GM03348 (cell line): ENCODE results near the gene HOXB8.

ENCODE experiments used
- DNase-seq: peaks from one replicate; pipeline ENCODE4 v3.0.0; 2012; ENCODE audit warnings: low spot score

The HOXB8 gene

DNA sequence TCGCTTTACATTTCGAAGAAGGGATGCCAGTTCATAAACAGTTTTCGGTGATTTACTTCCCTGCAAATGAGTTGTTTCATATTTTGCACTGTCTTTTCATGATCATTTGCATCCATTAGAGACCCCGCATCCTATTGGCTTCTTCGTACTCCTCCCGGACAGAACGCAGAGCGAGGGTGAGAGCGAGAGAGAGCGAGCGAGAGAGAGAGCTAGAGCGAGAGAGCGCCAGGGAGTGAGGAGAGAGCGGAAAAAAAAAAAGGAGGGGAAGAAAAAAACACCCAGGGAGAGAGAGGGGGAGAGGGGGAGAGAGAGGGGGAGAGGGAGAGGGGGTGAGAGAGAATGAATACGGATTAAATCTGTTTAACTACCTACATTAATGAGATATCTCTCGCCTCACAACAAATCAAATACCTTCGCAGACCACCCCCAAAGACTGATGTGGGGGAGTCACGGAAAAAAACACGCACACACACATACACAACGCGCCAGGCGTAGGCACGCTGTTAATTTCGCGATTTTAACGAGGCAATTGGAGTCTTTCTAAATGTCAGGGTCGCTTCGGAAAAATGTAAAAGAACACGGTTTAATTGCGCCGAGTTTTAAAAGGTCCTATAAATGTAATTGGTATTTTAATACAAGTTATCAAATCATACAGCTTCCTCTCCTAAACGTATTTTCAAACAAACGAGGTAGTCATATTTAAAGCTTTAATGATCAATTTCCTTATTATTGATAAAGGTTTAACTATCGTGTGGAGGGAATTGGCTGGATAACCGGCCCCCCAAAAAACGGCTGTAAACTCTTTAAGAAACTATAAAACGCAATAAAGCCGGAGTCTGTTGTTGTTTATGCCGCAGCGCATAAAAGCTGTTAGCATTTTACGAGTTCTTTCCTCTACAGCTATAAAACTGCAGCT is at the start of gene HOXB8:
HOXB8 (minus strand) TSS at position 246 of the 916 bp plus-strand sequence. CDS start 588 bp downstream, outside the sequence.
- peak; percentile 44 for DNase-seq

DNA sequence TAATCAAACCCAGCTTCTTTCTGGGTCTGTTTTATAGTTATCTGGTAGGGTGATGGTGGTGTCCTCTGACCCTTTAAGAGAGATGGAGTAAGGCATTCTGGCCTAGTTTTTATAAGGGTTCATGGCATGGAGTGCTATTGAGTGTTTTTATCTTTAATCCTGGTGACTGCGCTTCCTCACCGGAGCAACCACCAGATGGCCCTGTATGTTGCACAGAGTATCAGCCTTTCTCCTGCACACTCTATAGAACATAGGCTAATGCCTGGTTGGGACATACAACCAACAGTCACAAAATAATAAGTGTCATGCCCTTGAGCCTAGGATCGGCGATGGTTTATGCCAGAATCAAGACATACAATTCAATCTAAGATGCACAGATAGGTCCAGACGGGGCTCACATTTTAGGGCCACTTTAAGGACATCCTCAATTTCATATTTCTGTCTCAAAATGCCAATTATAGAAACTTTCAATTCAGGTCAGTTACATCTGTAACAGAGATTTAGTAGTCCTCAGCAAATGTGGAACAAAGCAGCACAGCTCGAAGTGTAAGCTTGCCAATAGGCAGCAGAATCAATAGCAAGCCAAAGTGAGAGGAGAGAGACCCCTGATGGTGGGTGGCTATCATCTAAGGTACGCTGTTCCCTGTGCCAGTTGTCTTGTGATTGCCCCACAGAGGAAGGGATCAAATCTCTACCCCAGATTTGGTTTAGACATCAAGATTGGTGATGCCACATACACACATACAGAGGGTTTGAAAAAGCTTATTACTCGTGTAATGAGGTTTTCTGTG is 48.2 kb upstream of the HOXB8 start:
- no peak for DNase-seq

DNA sequence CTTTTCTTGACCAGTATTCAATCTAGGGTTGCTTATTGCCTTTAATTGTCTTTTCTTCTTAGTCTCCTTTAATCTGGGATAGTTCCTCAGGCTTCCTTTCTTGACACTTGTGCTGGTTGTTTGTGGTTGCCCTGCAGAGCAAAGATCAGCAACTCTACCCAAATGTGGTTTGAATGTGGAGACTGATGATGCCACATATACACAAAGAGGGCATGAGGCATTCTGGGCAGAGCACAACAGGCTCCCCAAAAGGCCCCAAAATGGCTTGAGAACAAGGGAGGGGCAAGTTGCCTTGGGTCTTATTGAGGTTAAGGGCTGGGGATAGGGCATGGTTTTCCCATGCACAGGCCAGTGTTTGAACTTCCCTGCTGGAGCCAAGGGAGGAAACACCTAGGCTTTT is 40.8 kb upstream of the HOXB8 start:
- no peak for DNase-seq

DNA sequence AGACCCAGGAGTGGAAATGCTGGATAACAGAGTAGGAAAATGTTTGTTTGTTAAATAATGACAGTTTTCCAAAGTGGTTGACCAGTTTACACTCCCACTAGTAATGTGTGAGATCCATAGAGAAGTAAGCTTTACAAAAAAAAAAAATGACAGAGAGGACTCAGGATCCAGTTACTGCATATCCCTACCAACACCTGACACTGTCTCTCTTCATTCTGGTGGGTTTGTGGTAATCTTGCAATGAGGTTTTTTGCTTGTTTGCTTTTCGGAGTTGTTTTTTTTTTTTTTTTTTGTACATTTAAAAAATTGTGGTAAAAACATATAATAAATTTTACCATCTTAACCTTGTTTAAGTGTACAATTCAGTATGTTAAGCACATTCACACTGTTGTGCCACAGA is 34.6 kb upstream of the HOXB8 start:
- DNase-seq, result no peak

DNA sequence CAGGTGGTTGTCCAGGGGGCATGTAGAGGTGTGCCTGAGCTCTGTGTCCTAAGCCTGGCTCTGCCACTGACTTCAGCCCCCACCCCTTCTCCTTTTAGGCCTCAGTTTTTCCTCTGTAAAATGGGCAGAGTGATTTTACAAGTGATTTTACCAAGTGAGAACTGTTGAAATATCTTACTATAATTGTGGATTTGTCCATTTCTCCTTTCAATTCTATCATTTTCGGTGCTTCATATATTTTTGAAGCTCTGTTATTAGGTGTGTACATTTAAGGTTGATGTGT is 32.8 kb upstream of the HOXB8 start:
- no peak for DNase-seq

DNA sequence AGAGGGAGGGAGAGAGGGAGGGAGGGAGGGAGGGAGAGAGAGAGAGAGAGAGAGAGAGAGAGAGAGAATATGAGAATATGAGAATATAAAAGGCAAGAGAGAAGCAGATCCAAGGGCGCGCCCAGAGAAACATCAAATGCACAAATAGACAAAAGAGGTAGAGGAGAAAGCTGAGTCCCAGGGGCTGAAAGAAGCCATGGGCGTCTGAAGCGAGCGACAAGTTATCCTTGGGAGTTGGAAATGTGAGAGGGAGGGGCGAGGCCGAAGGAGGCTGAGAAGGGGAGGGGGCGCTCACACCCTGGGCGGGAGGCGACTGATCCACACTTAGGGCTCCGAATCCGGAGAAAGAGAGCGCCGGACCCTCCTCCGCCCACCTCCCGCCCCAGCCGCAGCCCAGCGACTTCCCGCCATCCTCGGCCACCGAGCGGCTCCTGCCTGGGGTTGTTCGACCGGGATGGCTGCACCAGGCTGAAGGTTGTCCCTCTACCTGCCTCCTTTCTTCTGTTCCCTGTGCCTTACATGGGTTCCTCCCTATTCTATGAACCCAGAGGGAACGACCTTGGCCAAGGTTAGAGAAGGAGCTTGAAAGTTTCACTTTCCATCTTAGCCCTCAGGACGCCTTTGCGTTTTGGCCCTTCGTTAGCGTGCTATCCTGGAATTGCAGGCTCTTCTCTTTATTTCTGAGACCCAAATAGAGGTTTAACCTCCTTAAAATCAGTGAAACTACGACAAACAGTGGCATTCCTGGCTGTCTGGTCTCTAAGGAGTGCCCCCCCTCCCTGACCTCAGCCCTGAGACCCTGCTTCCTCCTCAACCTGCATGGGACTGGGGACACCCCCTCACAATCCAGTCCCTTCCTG is 32.2 kb upstream of the HOXB8 start:
- peak; percentile 51 for DNase-seq

DNA sequence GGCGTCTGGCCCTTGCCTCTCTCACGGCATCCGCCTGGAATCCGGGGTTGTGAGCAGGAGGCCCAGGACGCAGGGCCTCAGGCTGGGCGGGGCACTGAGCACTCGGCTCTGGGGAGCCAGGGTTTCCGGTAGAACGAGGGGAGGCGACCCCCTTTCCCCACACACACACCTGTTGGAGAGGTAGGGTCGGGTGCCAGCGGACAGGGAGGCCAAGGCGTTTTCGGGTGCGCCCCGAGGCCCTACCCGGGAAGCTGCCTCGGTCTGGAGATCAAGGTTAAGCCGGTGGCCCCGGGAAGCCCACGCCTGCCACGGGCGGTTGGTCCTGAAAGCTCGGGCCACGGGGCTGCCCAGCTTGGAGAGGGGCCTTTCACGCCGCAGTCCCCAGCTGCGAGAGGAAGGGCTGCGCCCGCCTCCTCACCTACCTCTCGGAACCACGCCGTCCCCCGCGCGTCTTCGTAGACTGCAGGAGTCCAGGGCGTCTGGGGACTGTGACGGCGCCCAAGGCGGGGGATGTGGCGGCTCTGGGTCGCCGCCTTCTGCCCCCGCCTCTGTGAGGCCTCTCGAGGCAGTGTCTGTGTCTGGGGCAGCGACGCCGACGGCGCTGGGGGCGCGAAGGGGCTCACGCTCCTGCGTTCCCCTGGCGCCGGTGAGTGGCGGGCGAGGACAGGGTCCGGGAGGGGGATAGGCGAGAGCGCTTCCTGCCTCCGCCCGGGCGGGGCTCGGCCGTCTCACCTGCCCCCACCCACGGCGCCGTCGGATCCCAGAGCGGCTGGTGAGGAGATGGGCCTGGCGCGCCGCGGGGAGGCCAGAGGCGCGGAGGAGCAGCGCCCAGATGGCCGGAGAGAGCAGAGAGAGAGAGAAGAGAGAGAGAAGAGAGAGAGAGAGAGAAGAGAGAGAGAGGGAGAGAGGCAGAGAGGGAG is 31.4 kb upstream of the HOXB8 start:
- peak; percentile 75 for DNase-seq

DNA sequence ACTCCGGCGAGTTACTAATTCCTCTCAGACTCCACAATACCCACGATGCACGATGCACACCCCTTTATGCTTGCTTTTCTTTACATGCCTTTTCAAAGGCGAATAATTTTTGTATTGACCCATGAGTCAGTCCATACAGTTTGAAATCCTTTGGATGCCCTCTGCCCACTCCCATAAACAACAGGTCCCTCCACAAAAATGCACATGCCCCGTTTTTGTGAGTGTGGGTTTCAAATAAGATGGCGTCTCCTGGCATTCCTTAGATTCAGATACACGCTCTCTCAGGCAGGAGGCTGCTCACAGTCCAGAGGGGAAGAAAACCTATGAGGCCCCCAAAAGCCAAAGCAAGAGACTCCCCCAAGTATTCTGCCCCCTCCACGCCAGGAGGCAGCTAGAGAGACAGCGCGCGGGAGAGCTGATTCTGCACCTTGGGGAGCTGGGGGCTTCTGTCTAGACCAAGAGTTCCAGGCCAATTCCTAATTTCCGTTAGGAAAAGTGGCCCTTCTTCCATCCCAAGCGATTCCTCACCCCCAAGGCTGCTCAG is 30.6 kb upstream of the HOXB8 start:
- no peak for DNase-seq

DNA sequence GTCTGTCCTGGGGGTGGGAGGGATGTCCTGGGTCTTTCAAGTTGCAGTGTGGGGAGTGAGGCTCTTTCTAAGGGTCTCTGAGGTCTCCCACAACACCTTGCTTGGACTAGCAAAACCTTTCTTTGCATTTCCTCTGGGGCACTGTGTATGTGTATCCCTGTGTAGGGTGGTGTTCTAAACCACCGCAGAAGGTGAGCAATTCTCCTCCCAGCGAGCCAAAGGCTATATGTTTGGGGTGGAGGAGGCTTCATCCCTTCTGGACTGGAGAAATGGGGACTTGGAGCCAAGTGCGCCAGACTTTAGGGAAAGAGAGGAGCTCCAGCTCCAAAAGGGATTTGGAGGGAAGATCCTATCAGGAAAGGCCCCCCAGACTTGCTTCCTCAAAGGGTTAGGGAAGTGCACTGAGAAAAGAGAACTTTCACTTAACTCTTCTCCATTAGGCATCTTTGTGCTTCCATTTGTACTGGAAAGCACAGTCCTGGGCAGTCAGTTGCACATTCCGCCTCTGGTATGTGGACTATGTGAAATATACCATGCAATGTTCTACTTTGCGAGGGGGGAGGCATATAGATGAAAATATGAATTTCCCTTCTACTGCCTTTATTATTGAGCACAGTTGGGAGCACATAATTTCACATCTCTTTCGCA is 29.9 kb upstream of the HOXB8 start:
- peak; percentile 11 for DNase-seq

DNA sequence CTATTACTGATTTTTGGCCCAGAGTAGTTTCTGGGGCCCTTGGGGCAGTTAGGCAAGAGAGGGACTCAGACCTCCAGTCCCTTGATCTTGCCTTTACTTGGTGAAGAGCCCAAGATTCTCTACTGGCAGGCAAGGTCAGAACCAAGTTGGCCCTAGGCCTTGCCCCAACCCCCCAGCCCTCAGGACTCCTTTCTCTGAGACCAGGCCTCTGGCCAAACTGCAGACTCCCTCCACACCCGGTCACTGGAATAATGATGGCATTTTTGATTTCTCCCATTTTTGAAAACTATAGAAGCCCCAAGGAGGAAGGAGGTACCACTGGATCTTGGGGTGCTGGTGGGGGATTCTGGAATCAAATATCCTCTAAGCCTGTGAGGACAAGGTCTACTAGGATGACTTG is 29.1 kb upstream of the HOXB8 start:
- peak; percentile 33 for DNase-seq

DNA sequence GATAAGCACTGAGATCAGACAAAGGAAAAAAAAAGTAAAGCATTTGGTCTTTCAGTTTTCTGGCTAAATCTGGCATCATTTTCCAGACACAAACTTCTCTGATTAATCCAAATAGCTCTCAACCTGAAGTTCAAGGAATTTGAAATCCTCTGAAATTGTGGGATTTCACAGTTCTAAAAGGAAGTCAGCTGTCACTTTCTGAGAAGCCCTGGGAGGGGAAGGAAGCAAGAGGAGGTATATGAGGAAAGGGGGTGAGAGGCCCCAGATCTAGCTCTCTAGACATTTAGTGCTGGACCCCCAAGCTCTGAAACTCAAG is 28.6 kb upstream of the HOXB8 start:
- peak; percentile 24 for DNase-seq

DNA sequence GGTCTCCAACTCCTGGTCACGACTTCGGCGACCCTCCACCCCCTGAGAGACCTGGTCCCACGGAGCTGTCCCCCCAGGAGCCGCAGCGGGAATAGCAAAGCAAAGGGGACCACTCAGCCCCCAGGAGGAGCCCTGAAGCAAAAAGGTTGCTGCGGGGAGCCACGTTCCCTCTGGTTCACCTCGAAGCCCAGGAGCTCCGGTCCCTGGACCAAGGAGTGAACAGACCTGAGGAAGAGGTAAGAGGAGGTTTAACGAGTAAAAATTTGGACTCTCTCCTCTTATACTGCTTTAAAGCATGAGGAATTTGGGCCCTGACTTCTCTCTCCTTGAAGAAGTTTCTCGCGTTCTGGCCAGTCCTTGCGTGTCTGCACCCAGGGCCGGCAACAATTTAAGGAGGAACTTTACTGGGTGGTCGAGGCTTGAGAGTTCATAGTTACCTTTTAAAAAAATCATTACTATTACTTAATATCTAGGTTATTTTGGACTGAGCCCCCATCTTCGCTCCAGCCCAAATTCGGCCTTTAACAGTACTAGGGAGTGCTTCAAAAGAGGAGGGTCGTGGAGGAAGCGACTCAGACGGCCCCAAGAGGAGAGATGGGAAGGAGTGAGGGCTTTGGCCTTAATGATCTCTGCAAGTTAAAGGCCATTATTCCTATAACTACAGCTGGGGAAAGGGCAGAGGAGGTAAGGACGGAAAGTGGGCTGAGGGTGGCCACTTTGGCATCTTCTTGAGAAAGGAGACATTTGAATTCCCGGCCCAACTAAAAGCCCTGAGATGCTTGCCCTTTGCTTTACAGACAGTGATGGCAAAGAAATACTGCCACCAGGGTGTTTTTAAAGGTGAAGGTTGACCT is 28.0 kb upstream of the HOXB8 start:
- DNase-seq, result no peak

DNA sequence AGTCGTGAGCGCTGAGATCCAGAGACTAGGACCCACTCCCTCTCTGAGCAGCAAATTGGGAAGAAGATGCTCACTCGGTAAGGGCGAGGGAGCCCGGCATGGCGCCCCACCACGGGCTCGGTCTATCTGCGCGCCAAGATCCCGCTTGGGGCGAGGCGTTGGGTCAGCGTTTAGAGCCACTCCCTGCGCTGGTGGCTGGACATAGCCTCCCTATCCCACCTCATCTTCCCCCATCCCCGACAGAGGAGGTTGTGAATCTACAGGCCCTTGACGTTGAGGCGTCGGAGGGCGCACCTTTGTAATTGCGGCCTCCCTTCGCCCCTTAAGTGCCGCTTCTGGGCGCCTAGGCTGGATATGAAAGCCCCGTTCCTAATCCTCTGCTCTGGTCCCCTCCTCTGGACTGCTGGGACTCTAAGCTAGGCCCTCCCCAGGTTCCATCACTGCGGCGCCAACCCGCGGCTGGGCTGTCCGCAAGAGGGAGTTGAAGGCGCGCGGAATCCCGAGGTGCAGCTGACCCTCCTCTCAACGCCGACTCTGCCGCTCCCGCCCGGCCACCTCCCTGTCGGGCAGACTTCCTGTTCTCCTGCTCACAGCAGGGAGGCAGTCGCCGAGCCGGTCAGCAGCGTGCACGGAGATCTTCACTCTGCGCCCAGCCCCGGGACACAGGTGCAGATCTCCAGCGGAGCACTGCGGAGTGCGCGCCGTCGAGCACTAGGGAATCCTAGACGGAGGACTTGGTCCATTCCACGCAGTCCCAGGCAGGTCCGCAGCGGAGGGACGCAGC is 27.2 kb upstream of the HOXB8 start:
- peak; percentile 75 for DNase-seq

DNA sequence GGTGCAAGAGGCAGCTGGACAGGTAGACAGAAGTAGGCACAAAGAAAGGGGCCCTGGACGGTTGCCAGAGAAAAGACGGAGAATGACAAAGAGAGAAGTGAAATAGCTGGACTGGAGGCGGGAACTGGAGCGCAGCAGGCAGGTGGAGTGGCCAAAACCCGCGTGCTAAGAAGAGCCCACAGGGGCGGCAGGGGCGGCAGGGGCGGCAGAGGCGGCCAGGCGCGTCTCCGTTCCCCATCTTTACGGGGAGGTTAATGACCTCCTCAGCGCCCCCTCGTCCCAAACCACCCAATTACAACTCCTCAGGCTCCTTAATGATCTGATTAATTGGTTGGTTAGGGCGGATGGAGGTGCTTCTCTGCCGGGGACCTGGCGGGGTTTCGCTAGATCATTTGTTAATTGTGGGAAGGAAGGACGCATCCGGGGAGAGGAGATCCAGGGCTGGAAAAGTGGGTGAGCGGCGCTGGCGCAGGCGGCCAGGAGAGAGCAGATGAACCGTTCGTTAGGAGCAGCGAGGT is 26.5 kb upstream of the HOXB8 start:
- no peak for DNase-seq

DNA sequence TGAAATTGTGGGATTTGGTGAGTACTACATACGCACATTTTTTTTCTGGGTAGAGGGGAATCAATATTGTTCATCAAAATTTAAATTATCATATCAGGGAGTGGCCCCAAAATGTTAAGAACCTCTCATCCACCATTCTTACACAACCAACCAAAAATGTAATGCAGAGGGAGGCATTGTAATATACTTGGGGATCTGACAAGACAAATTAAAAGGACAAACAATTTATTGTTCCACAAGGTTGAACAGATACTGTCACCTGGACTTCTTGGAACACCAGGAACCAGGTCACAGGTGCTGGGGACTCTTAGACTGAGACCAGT is 25.7 kb upstream of the HOXB8 start:
- DNase-seq, result no peak

DNA sequence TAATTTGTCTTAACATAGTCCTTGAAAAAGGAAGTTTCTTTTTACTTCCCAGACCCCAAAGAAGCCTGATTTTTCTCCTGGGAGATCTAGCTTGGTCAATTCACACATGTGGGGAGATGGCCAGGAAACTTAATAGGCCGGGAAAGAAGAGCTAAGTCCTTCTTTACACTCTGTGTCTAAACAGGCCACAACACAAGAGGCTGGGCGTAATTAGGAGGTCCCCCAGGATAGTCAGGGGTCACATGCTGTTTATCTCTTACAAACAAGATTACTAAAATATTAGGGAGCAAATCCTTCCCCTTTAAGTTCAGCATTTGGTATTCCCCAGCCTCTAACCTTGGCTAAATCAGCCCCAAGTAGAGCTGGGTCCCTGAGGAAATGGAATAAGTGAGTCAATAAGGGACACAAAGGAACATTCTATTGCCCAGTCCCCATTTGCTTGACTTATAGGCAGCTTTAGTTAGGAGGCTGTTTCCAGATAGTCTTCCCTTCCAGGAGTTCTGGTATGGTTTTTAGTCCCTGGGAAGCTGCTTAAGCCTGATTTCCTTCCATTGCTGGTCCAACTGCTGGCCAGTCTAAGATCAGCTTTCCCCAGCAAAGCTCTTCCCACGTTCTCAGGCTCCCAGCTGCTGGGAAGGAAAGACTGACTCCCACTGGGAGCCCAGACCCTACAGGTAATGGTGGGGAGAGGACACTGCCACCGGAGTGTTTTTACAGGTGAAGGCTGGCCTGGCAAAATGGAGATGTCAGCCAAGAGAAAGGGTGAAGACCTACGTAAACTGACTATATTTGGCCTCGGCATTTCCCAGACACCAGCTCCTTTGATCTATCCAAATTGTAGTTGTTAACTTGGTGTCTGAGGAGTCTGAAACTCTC is 25.1 kb upstream of the HOXB8 start:
- DNase-seq, result no peak

DNA sequence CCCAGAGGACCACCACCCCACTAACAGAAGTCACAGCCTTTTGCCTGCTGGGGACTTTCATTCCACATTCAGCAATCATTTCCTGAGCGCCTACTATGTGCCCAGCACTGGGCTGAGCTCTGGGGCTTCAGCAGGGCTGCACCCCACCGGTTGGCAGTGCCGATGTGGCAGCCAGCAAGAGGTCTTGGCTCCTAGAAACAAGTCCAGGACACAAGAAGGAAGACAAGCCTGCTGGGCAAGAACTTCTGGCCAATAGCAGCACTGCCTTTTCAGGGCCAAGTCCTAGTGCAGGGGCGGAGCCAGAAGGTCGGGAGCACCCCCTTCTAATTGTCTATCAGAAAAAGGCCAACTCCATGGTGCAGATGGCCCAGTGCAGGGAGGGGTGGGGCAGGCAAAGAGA is 24.0 kb upstream of the HOXB8 start:
- no peak for DNase-seq
